Measurements from ENCODE around the gene WNK2.

Gene WNK2

GRCh38 chr9:93200449-93200742 lies 16.5 kb downstream of the WNK2 start:
- no peak for DNase-seq (ENCODE audit: low read depth in 2 of 2)

GRCh38 chr9:93200989-93201334 lies 17.0 kb downstream of the WNK2 start:
- no peak for DNase-seq (ENCODE audit: low read depth in 2 of 2)

DNA sequence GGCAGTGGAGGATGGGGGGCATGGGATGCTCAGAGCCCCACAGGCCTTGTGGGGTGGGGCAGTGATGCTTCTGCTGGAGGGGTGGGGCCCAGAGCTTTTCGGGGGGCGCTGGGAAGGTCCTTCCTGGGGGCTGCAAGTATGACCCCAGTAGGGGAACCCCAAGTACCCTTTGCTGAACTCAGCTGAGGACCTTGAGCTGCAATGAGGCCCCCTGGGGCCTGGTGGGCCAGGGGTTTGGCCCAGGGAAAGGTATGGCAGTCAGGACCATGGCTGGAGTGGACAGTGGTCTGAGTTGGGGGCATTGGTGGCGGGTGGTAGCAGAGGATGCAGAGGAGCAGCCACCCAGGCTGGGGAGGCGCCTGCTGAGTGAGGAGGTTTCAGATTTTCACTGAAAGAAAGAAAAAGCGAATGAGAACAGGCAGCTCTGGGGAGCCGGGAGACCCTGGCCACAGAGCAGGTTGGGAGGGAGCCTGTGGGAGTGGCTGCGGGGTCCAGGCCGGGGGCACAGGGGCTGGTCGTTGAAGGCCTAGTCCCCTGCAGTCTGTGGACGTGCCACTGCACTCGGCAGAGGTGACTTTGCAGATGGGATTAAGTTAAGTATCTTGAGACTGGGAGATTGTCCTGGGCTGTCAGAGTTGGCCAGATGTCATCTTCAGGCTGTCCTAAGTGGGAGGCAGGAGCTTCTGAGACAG lies 19.2 kb downstream of the WNK2 start:
- no peak for DNase-seq (ENCODE audit: low read depth in 2 of 2)

DNA sequence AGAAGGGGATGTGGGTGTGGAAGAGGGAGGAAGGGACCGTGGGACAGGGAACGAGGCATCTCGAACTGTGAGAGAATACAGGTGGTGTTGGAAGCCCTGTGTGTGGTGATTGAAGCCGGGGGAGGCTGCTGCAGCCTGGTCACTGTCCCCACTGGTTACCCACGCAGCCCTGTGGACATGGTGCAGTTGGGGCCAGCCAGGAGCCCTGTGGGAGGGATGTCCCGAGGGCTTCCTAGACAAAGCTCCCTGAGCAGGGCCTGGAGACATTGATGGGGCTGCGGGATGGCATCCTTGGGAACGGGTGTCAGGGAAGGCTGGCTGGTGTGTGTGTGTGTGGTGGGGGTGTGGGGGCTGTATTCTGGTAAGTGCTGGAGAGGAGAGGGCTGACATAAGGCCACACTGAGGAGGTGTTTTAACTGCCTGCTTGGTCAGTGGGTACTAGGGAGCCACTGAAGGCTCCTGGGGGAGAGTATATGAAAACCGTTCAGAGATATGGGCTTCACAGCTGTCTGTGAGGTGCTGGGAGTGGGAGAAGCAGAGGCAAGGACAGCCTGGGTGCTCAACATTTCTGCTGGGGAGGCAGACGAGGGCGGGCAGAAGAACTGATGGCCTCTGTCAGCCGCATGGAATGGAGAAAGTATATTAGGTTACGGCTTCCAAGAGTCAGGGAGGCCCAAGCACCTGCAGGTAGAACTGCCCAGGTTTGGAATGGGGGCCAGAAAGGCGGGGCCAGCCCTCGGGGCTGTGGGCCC lies 20.0 kb downstream of the WNK2 start:
- DNase-seq (ENCODE audit: low read depth in 2 of 2), result no peak

DNA sequence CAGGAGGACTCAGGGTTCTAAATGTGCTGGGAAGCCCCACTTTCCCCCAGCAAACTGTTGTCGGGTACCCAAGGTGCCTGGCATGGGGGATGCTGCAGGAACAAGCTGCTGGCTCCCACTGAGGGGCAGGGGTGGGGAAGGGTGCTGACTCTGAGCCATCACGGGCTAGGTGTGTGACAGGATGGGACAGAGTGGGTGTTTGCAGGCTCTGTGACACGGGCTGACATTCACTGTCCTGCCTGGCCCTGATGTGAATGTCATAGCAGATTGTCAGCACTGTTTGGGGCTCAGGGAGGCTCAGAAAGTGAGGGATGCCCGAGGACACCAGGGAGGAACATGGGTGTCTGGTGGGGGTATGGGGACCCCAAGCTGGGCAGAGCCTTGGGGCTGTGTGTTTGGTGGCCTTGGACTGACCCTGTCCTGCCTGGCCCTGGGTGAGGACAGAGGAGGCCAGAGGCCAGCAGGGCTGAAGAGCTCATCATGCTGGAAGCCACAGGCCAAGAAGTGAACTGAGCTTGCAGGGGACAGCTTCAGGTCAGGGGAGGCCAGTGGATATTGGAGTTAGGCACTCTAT lies 20.6 kb downstream of the WNK2 start:
- DNase-seq (ENCODE audit: low read depth in 2 of 2), result no peak

DNA sequence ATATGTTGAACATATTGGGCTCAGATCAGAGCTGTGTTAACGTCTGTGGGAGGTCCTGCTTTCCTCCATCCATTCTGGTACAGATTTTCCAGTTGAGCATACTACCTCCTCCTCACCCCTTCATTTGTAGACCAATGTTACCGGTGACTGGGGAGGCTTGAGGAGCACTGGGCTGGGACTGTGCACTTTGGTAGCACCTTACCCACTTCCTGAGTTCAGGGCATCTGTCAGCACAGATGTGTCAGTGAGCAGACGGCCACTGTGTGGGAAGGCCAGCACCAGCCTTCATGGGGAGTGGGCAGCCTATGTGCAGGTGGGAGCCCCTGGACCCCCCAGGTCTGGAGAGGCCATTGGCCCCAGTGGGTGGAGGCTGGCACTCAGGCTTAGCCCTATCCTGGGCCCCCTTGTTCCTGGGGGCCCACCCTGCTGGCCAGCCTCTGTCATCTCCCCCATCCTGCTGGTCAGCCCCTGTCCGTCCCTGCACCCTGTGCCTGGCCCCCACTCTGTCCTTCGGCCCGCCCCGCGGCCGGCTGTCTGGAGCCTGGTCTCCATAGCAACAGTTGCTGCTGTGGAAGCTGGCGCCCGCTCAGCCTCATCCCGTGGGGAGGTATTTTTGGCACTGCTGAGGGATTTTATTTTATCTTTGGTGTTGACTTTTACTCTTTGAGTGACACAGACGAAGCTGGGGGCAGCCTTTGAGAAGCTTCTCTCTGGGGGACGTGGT lies 21.3 kb downstream of the WNK2 start:
- no peak for DNase-seq (ENCODE audit: low read depth in 2 of 2)

DNA sequence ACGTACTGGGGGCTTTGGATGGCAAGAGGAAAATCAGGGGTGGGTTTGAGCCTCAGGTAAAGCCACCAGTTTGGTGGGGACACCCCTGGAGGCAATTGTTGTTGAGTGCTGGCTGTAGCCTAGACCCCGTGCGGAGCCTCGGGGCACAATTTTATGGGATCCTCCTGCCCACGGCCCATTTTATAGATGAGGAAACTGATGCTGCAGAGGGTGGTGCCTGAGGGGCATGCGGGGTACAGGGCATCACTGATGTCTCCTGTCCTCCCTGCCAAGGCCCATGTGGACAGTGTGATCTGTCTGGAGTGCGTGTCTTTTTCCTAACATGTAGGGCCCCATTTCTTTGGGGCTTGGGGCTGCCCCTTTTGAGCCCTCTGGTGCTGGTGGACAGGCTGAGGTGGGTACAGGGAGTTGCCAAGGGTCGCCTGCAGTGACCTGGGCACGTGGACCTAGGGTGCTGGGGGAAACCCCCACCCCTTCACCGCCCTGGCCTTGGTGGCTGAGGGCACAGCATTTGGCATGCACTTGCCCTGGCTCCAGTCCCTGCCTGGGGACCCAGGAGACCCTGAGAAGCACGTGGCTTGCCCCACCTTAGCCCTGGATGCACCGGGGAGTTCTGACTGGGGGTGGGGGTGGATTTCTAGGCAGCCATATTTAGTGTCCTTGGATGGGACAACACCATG lies 22.1 kb downstream of the WNK2 start:
- no peak for DNase-seq (ENCODE audit: low read depth in 2 of 2)

DNA sequence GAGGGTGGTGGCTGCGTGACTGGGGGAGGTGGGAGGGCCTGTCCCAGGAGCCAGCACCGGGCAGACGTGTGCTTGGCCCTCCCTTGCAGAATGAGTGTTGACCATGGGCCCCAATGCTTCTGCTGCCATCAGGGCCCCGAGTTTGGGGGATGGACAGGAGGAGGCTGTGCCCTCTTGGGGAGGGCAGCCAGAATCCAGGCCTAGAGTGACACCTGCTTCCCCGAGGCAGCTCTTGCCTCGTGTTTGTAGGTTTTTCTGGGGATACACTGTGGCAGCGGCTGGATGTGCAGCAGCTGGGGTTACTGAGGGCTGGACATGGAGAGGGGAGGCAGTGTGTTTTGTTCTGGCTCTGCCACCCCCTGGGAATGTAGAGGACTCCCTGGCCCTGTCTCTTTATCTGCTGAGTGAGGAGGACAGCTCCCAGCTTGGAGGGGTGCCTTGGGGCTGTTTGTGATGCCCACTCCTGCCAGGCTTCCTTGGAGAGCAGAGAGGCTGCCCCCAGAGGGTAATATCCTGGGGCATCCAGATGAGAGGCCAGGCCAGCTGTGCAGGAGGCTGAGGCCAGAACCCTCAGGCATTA lies 22.7 kb downstream of the WNK2 start:
- DNase-seq (ENCODE audit: low read depth in 2 of 2), result no peak

GRCh38 chr9:93207326-93207814 lies 23.4 kb downstream of the WNK2 start:
- DNase-seq (ENCODE audit: low read depth in 2 of 2), result peak in 1 of 2 experiments; percentile 7

DNA sequence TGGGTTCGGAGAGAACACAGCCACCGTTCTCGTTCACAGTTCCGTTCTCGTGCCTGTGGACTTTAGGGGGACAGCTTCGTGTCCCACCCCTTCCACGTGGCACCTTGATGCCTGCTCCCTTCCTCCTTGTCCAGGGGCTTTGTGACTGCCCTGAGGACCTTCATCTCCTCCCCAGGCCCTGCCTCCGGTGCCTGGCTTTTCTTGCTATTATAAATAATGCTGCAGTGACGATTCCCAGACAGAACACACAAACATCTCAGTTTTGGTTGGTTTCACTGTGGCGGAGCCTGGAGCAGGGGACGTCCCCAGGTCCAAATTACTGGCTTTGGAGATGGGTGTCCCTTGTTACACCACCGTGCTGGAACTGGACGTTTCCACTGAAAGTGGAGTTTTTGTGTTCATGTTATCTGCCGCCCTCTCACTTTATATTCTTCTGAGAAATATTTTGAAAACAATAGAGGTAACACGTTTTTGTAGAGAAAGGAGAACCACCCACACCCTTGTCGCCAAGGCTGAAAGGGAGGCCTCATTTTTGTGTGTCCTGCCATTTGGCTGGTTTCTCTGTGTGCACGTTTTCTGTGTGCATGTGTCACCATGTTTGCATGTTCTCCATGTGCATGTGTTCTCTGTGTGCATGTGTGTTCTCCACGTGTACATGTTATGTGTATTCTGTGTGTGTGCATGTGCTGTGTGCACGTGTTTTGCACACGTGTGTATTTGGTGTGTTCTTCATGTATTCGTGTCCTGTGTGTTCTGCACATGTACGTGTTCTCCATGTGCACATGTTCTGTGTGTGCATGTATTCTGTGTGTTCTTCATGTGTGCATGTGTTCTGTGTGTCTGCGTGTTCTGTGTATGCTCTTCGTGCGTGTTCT lies 24.2 kb downstream of the WNK2 start:
- no peak for DNase-seq (ENCODE audit: low read depth in 2 of 2)

DNA sequence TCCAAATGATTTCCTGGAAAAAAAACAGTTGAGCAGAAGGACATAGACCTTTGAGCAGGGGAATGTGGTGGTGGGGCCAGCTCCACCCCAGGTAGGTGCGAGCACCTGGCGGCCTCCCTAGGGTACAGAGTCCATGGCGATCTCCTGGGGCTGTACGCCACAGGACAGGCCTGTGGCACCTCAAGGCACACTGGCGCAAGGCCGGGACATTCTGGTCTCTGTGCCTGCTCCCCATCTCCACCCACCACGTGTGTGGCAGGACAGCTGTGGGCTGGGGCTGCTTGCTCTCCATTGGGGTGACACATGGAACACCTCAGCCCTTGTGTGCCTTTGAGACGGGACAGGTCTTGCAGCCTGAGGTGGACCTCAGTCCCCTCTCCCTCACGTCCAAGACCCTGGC lies 25.2 kb downstream of the WNK2 start:
- no peak for DNase-seq (ENCODE audit: low read depth in 2 of 2)

DNA sequence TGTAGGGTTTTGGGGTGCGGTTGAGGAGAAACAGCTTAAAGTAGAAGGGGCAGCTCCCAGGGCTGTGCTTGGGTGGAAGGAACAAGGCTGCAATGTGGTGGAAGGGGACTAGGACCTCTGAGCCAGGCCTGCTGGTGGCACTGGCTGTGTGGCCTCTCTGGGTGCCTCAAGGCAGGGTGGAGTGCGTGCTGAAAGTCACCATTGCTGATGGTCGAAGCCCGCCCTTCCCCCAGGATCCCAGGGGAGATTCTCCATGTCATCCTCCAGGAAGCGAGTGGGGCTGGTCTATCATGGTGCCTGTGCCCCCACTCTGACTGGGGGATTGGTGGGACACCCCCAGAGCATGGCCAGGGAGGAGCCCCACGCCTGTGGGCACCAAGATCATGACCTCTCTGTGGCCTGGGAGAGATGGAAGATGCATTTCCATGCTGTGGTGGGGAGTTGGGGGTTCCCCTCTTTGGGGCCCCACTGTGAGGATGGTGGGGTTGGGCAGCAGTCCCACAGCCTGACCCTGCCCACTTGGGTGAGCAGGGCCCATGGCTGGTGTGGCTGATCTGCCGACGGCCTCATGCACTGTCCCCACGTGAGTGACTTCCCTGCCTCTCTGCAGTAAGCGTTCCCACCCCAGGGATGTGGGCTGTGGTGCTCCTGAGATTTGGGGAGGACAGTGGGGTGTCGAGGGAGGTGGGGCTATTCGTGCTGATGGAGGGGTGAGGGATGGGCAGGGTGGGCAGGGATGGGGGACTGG lies 25.8 kb downstream of the WNK2 start:
- no peak for DNase-seq (ENCODE audit: low read depth in 2 of 2)

DNA sequence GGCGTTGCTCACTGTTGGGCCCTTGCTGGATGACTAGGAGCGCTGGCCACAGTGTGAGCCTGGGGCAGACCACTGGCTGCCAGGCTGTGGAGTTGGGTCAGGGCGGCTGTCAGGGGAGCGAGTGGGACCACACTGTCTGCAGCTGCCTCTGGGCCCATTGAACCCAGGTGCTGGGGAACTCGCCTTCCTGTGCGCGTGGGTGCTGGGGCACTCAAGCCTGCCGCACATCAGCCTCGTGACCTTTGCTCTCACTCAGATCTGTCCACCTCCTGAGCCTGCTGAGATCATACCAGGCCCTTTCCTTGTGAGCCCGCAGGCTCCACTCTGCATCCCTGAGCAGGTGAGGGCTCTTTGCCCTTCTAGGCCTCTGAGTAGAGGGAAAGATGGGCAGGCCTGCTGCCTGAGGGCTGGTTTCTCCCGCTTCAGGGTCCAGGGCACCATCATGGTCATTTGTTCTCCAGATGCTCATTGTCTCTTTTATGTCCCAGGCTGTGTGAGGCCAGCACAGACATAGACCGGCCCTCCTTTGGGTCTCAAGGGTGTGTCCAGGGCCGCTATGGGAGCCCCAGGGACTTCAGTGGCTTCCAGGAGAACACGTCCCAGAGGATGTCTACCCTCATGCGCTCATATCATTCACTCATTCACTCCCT lies 26.5 kb downstream of the WNK2 start:
- DNase-seq (ENCODE audit: low read depth in 2 of 2), result no peak

DNA sequence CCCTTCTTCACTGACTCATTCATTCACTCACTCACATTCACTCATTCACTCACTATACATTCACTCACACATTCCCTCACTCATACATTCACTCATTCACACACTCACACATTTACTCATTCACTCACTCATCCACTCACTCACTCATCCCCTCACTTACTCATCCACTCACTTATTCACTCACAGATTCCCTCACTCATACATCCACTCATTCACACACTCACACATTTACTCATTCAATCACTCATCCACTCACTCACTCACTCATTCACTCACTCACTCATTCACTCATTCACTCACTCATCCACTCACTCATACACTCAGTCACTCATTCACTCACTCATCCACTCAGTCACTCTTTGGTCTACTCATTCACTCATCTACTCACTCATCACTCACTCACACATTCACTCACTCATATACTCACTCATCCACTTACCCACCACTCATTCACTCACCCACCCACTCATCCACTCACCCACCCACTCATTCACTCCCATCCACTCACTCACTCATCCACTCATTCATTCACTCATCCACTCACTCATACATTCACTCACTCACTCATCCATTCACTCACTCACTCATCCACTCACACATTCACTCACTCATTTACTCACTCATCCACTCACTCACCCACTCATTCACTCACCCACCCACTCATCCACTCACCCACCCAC lies 27.2 kb downstream of the WNK2 start:
- DNase-seq (ENCODE audit: low read depth in 2 of 2), result no peak

DNA sequence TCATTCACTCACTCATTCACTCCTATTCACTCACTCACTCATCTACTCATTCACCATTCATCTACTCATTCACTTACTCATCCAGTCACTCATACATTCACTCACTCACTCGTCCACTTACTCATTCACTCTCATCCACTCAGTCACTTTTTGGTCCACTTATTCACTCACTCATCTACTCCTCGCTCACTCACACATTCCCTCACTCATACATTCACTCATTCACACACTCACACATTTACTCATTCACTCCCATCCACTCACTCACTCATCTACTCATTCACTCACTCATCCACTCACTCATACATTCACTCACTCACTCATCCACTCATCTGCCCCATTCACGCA lies 27.7 kb downstream of the WNK2 start:
- no peak for DNase-seq (ENCODE audit: low read depth in 2 of 2)

GRCh38 chr9:93212409-93212808 lies 28.5 kb downstream of the WNK2 start:
- DNase-seq (ENCODE audit: low read depth in 2 of 2), result no peak

DNA sequence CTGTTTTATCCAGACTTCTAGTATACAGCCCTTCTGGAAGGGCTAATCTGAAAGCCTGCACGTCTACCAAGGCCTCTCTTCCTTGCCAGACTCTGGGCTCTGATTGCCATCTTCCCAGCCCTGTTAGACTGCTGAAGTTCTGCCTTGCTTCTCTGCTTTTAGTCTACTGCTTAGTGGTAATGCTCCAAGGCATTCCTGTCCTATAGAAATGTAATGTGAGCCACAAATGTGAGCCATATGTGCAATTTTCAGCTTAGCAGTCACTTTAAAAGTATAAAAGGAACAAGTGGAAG lies 32.1 kb downstream of the WNK2 start:
- no peak for DNase-seq (ENCODE audit: low read depth in 2 of 2)

- DNase-seq (ENCODE audit: low read depth in 2 of 2), result no peak
Measured at GRCh38 chr9:93217706-93218105, 33.8 kb downstream of the WNK2 start.

DNA sequence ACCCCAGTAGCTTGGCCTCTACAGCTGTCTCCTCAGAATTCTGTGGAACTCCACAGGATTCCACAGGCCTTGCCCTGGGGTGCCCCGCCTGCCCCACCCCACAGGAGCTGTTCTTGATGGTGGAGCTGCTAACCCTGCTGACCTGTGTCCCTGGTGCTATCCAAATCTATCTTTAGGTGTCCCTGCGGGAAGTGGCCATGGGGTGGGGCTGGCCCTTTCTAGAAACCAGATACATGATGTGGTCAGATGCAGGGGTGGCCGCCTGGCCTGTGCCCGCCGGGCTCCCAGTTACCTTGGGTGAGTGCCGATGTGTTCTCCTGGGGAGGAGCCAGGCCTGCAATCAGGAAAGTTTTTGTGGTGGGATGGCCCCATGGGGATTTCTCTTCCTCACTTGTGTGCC lies 34.2 kb downstream of the WNK2 start:
- no peak for DNase-seq (ENCODE audit: low read depth in 2 of 2)

Measured in fibroblast of skin of left biceps (primary cell).